Parathyroid adenoma (tissue), 2 donors: ENCODE measurements around the gene SECISBP2L.

ENCODE experiments used
- H2AFZ ChIP-seq: fragments of 300-600 bp; sonication (generic); one replicate; pipeline ENCODE4 v1.7.0; 2017; ENCODE audit warnings: antibody characterized with exemption, mild to moderate bottlenecking
- H3K27ac ChIP-seq: fragments of 300-600 bp; sonication (generic); one replicate; pipeline ENCODE4 v1.7.0; 2017
- H3K27me3 ChIP-seq: fragments of 300-600 bp; sonication (generic); one replicate; pipeline ENCODE4 v1.7.0; 2017; ENCODE audit warnings: low read length; ENCODE audit not compliant: control insufficient read depth, insufficient read depth
- H3K36me3 ChIP-seq: fragments of 300-600 bp; sonication (generic); one replicate; pipeline ENCODE4 v1.7.0; 2017; ENCODE audit warnings: low read length; ENCODE audit not compliant: control insufficient read depth, insufficient read depth
- H3K4me1 ChIP-seq: fragments of 300-600 bp; sonication (generic); one replicate; pipeline ENCODE4 v1.7.0; 2017; ENCODE audit warnings: control low read depth
- H3K4me2 ChIP-seq: fragments of 300-600 bp; sonication (generic); one replicate; pipeline ENCODE4 v1.7.0; 2017; ENCODE audit warnings: low read length
- H3K4me3 ChIP-seq: fragments of 300-600 bp; sonication (generic); one replicate; pipeline ENCODE4 v1.7.0; 2017; ENCODE audit warnings: low read depth, low read length
- H3K79me2 ChIP-seq: fragments of 300-600 bp; sonication (generic); one replicate; pipeline ENCODE4 v1.7.0; 2017; ENCODE audit warnings: control low read depth
- H3K9ac ChIP-seq: fragments of 300-600 bp; sonication (generic); one replicate; pipeline ENCODE4 v1.7.0; 2017; ENCODE audit warnings: mild to moderate bottlenecking
- H3K9me3 ChIP-seq: fragments of 300-600 bp; sonication (generic); one replicate; pipeline ENCODE4 v1.7.0; 2017; ENCODE audit warnings: low read length; ENCODE audit not compliant: control insufficient read depth
- CTCF ChIP-seq: fragments of 300-600 bp; sonication (generic); IDR thresholded peaks from one replicate; pipeline ENCODE4 v1.7.0; 2017; ENCODE audit warnings: antibody characterized with exemption, mild to moderate bottlenecking
- donor health status: primary hyperparathyroidism.

SECISBP2L gene

GRCh38 chr15:48996276-48996675 lies 50.0 kb downstream of the SECISBP2L start:
- Histone ChIP-seq H3K79me2 (no peaks in the 10 kb centered on the region), H3K4me1 (no peaks in the 10 kb centered on the region), H3K4me2 (no peak overlapping the region), H3K9me3 (no peaks in the 10 kb centered on the region), H3K9ac (no peak overlapping the region), H3K4me3 (no peak overlapping the region), H2AFZ (no peak overlapping the region), H3K27ac (no peak overlapping the region), H3K36me3 (no peaks in the 10 kb centered on the region), H3K27me3 (no peaks in the 10 kb centered on the region)
- TF ChIP-seq CTCF: no peak

GRCh38 chr15:48993380-48993779 lies 52.9 kb downstream of the SECISBP2L start:
- no peak overlapping the region for H3K9ac ChIP-seq
- TF ChIP-seq CTCF: no peak
- H3K4me1 ChIP-seq: no peaks in the 10 kb centered on the region
- no peaks in the 10 kb centered on the region for H3K36me3 ChIP-seq
- H3K79me2 ChIP-seq: no peaks in the 10 kb centered on the region
- H3K4me2 ChIP-seq: no peak overlapping the region
- no peak overlapping the region for H3K27ac ChIP-seq
- no peak overlapping the region for H3K4me3 ChIP-seq
- H2AFZ ChIP-seq: no peak overlapping the region
- H3K27me3 ChIP-seq: no peaks in the 10 kb centered on the region
- H3K9me3 ChIP-seq: no peaks in the 10 kb centered on the region

- no peaks in the 10 kb centered on the region for H3K27me3 ChIP-seq
- no peak overlapping the region for H3K9ac ChIP-seq
- H3K9me3 ChIP-seq: no peaks in the 10 kb centered on the region
- no peak overlapping the region for H3K4me3 ChIP-seq
- no peak overlapping the region for H3K4me2 ChIP-seq
- H3K27ac ChIP-seq: no peak overlapping the region
- TF ChIP-seq CTCF: no peak
- H2AFZ ChIP-seq: no peak overlapping the region
- no peaks in the 10 kb centered on the region for H3K4me1 ChIP-seq
- H3K36me3 ChIP-seq: no peaks in the 10 kb centered on the region
- H3K79me2 ChIP-seq: no peaks in the 10 kb centered on the region
Measured at GRCh38 chr15:48992545-48992944, 53.7 kb downstream of the SECISBP2L start.

GRCh38 chr15:48992096-48992495 lies 54.1 kb downstream of the SECISBP2L start:
- Histone ChIP-seq H3K36me3 (no peaks in the 10 kb centered on the region), H3K4me3 (no peak overlapping the region), H2AFZ (no peak overlapping the region), H3K4me2 (no peak overlapping the region), H3K79me2 (no peaks in the 10 kb centered on the region), H3K4me1 (no peaks in the 10 kb centered on the region), H3K9ac (no peak overlapping the region), H3K27me3 (no peaks in the 10 kb centered on the region), H3K27ac (no peak overlapping the region), H3K9me3 (no peaks in the 10 kb centered on the region)
- TF ChIP-seq CTCF: no peak

- no peaks in the 10 kb centered on the region for H3K27me3 ChIP-seq
- no peak overlapping the region for H2AFZ ChIP-seq
- TF ChIP-seq CTCF: no peak
- no peaks in the 10 kb centered on the region for H3K4me1 ChIP-seq
- no peak overlapping the region for H3K4me2 ChIP-seq
- no peak overlapping the region for H3K4me3 ChIP-seq
- no peaks in the 10 kb centered on the region for H3K9me3 ChIP-seq
- no peaks in the 10 kb centered on the region for H3K36me3 ChIP-seq
- H3K9ac ChIP-seq: no peak overlapping the region
- no peaks in the 10 kb centered on the region for H3K79me2 ChIP-seq
- H3K27ac ChIP-seq: no peak overlapping the region
Measured at GRCh38 chr15:48989170-48989569, 57.1 kb downstream of the SECISBP2L start.
